ENCODE results near the gene FABP2.
"Not testable (repeated sequence)": the region's sequence is repeated elsewhere in the genome, so short reads cannot be mapped to it uniquely, and the experiment has no call there.

GRCh38 chr4:119363372-119363771, 41.4 kb upstream of the FABP2 start:
- TF ChIP-seq, protein P1, sequence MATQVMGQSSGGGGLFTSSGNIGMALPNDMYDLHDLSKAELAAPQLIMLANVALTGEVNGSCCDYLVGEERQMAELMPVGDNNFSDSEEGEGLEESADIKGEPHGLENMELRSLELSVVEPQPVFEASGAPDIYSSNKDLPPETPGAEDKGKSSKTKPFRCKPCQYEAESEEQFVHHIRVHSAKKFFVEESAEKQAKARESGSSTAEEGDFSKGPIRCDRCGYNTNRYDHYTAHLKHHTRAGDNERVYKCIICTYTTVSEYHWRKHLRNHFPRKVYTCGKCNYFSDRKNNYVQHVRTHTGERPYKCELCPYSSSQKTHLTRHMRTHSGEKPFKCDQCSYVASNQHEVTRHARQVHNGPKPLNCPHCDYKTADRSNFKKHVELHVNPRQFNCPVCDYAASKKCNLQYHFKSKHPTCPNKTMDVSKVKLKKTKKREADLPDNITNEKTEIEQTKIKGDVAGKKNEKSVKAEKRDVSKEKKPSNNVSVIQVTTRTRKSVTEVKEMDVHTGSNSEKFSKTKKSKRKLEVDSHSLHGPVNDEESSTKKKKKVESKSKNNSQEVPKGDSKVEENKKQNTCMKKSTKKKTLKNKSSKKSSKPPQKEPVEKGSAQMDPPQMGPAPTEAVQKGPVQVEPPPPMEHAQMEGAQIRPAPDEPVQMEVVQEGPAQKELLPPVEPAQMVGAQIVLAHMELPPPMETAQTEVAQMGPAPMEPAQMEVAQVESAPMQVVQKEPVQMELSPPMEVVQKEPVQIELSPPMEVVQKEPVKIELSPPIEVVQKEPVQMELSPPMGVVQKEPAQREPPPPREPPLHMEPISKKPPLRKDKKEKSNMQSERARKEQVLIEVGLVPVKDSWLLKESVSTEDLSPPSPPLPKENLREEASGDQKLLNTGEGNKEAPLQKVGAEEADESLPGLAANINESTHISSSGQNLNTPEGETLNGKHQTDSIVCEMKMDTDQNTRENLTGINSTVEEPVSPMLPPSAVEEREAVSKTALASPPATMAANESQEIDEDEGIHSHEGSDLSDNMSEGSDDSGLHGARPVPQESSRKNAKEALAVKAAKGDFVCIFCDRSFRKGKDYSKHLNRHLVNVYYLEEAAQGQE (IDR thresholded peaks at IDR 0.05; ENCODE audit: insufficient replicate concordance, low read depth): not testable (repeated sequence)
- TF ChIP-seq POLR2AphosphoS5, GABPA (IDR thresholded peaks at IDR 0.05; ENCODE audit: low read depth): not testable (repeated sequence)
- TF ChIP-seq, protein P2, sequence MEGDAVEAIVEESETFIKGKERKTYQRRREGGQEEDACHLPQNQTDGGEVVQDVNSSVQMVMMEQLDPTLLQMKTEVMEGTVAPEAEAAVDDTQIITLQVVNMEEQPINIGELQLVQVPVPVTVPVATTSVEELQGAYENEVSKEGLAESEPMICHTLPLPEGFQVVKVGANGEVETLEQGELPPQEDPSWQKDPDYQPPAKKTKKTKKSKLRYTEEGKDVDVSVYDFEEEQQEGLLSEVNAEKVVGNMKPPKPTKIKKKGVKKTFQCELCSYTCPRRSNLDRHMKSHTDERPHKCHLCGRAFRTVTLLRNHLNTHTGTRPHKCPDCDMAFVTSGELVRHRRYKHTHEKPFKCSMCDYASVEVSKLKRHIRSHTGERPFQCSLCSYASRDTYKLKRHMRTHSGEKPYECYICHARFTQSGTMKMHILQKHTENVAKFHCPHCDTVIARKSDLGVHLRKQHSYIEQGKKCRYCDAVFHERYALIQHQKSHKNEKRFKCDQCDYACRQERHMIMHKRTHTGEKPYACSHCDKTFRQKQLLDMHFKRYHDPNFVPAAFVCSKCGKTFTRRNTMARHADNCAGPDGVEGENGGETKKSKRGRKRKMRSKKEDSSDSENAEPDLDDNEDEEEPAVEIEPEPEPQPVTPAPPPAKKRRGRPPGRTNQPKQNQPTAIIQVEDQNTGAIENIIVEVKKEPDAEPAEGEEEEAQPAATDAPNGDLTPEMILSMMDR (IDR thresholded peaks at IDR 0.05; ENCODE audit: insufficient read depth, low read length): not testable (repeated sequence)
- peak; percentile 3; the same call in 1 of the 2 replicates for TF ChIP-seq SPI1 (IDR thresholded peaks at IDR 0.05; ENCODE audit: borderline replicate concordance, low read depth)

Data from HL-60 (cell line).